Heart right ventricle (tissue), 16 donors: ENCODE data around the gene ADCY2. TPM values are rescaled to one million over a fixed set of nuclear protein-coding genes. Genes with fewer than 3 reads are reported as not detected.
A peak's percentile ranks its signal among the peaks of the same experiment; 100 is the strongest.

Experiments used
- ATAC-seq, 8 donors: fragments of 200-7000 bp; cut with Tn5 transposase; one replicate each; pipeline ENCODE4 v1.9.1; 2020; ENCODE audit warnings: mild to moderate bottlenecking in 8 of 8, moderate library complexity in 8 of 8, moderate number of reproducible peaks in 1 of 8
- DNase-seq, 2 donors: peaks; one replicate each; pipeline ENCODE4 v3.0.0-alpha.2; 2020
- H3K27ac ChIP-seq, 10 donors: fragments of 200-600 bp; sonication (generic) in 2 of 10; one replicate each; pipeline versions ENCODE4 v1.5.0 to v1.8.0; 2020 to 2022; ENCODE audit warnings: mild to moderate bottlenecking in 3 of 10
- H3K27me3 ChIP-seq, 7 donors: fragments of 200-600 bp; one replicate each; pipeline ENCODE4 v1.8.0; 2021 to 2022; ENCODE audit warnings: mild to moderate bottlenecking in 2 of 7
- H3K36me3 ChIP-seq, 9 donors: fragments of 200-600 bp; sonication (generic) in 1 of 9; one replicate each; pipeline versions ENCODE4 v1.5.0 to v1.8.0; 2020 to 2022; ENCODE audit warnings: mild to moderate bottlenecking in 2 of 9
- H3K4me1 ChIP-seq, 9 donors: fragments of 200-600 bp; sonication (generic) in 1 of 9; one replicate each; pipeline versions ENCODE4 v1.5.0 to v1.8.0; 2020 to 2022; ENCODE audit warnings: mild to moderate bottlenecking in 4 of 9
- H3K4me3 ChIP-seq, 10 donors: fragments of 200-600 bp; sonication (generic) in 2 of 10; one replicate each; pipeline versions ENCODE4 v1.5.0 to v1.8.0; 2020 to 2022; ENCODE audit warnings: mild to moderate bottlenecking in 7 of 10, moderate library complexity in 2 of 10
- H3K9me3 ChIP-seq, 11 donors: fragments of 200-600 bp in 10 of 11; sonication (generic) in 2 of 11; one replicate each; pipeline versions ENCODE4 v1.5.0 to v1.8.0; 2013 to 2022; ENCODE audit warnings: mild to moderate bottlenecking in 2 of 11, control low read depth in 1 of 11, moderate library complexity in 1 of 11
- CTCF ChIP-seq, 9 donors: fragments of 200-600 bp; sonication (generic) in 2 of 9; IDR thresholded peaks; one replicate each; pipeline versions ENCODE4 v1.5.0 to v1.8.0; 2021 to 2022; ENCODE audit warnings: antibody characterized with exemption in 9 of 9, mild to moderate bottlenecking in 5 of 9, moderate library complexity in 1 of 9
- WGBS, 2 donors: extraction: QIAGEN DNeasy Blood & Tissue Kit; methylation state at CpG; one replicate each; pipeline ENCODE4 v1.1.7; 2013; ENCODE audit warnings: inconsistent platforms in 1 of 2; 5-methylcytosine and 5-hydroxymethylcytosine counted together
- intact Hi-C, 10 donors: fragments of 100-400 bp; cut with DNase I; formaldehyde crosslinking; loops; one replicate each; pipeline versions ENCODE4 v1.11.1 to v1.14.2; 2022
- polyA plus RNA-seq, 2 donors: library from polyadenylated mRNA; stranded (reverse); fragments of 200-250 nt; gene quantifications; one replicate each; pipeline ENCODE4 v1.2.3, GENCODE V29; 2013
- total RNA-seq, 10 donors: library from RNA; stranded (reverse); fragmentation: NEBNext Ultra II Directional in 3 of 10; extraction: Animal tissue kit (Norgen Biotek cat#: 25700) in 3 of 10; gene quantifications; one replicate each; pipeline versions ENCODE4 v1.2.1 to v1.2.4, GENCODE V29; 2021 to 2023
- donor health status: Arrhythmogenic right ventricular cardiomyopathy.
- donor health status: ischemic (EF 13 %, LVEDD 7.1; RV severe dilation, severe dysfunction).
- donor health status: healthy with polysubstance abuse.
- donor health status: DM: no; HTN: yes; CAD: no.
- donor health status: DM: no; HTN: no; CAD: no.
- donor health status: ischemic (EF 25% LVEDD 6.9; RV normal size, moderate dysfunction).
- donor health status: ischemic (EF 25% LVEDD 5.7; RV mildly dilated, moderate dysfunction).
- donor health status: healthy.
- donor health status: DM: yes; HTN: yes; CAD: no.
- donor health status: Ischemic cardiomyopathy.
- donor health status: ischemic (EF 35%, LVEDD 5.7; RV mildly dilated, moderate dysfunction).
- donor health status: nonischemic (EF 11% LVEDD 7.7; RV severe dilation, severe dysfunction).
- donor health status: DM: yes; HTN: yes; CAD: no.
- donor health status: PGD.
- donor health status: ischemic (EF 29% LVEDD 5.4; RV normal size, mild dysfunction).
- donor health status: nonischemic (EF 23%, LVEDD 6.1; RV moderate dilation, normal function).

The ADCY2 gene
- total and polyA plus RNA-seq, 12 donors, result 0.04 to 0.90 (median 0.17) TPM

GRCh38 chr5:7825630-7826029 is 429.7 kb downstream of the ADCY2 start:
- H3K9me3 ChIP-seq, result no peaks in the 10 kb centered on the region
- peak in 1 of 8 donors; percentile 55 for ATAC-seq
- H3K4me3 ChIP-seq, result no peak overlapping the region
- peaks cover 0 to 40% (median 7%) of the 10 kb centered on the region in 7 donors for H3K27me3 ChIP-seq
- peaks cover 0 to 9% (median 0%) of the 10 kb centered on the region in 9 donors for H3K4me1 ChIP-seq
- intact Hi-C loops, result no loop called here
- no peaks in the 10 kb centered on the region for H3K36me3 ChIP-seq
- DNase-seq, result no peak
- no peak for TF ChIP-seq CTCF (IDR thresholded peaks at IDR 0.05)
- no peak overlapping the region for H3K27ac ChIP-seq
- 81 to 86% methylated on average over 11 of the region's 11 CpGs for WGBS, 2 donors

GRCh38 chr5:7827610-7828009 is 431.7 kb downstream of the ADCY2 start:
- ATAC-seq, result peak in 1 of 8 donors; percentile 22
- no peak for DNase-seq
- H3K9me3 ChIP-seq, result no peaks in the 10 kb centered on the region
- H3K27me3 ChIP-seq, result peaks cover 0 to 26% (median 9%) of the 10 kb centered on the region in 7 donors
- no peak overlapping the region for H3K27ac ChIP-seq
- H3K4me1 ChIP-seq, result peaks cover 0 to 9% (median 0%) of the 10 kb centered on the region in 9 donors
- no peaks in the 10 kb centered on the region for H3K36me3 ChIP-seq
- TF ChIP-seq CTCF (IDR thresholded peaks at IDR 0.05), result peak in 2 of 9 donors; percentile 14 to 29
- H3K4me3 ChIP-seq, result no peak overlapping the region
- WGBS, 2 donors, result 62 to 73% methylated on average over 6 of the region's 6 CpGs
- intact Hi-C loops, result no loop called here

- ATAC-seq (peak; percentile 55 to 97 (median 90)), DNase-seq (peak; percentile 18 to 47)
- H3K27ac ChIP-seq, result no peak overlapping the region
- H3K4me3 ChIP-seq, result no peak overlapping the region
- intact Hi-C loops, result no loop called here
- H3K27me3 ChIP-seq, result peaks cover 0 to 23% (median 9%) of the 10 kb centered on the region in 7 donors
- H3K36me3 ChIP-seq, result no peaks in the 10 kb centered on the region
- TF ChIP-seq CTCF (IDR thresholded peaks at IDR 0.05), result no peak
- H3K4me1 ChIP-seq, result peaks cover 0 to 9% (median 0%) of the 10 kb centered on the region in 9 donors
- H3K9me3 ChIP-seq, result no peaks in the 10 kb centered on the region
- WGBS, 2 donors, result 39 to 51% methylated on average over 10 of the region's 10 CpGs
These were observed 432.3 kb downstream of the ADCY2 start for GRCh38 chr5:7828269-7828668.

- ATAC-seq, result no peak
- intact Hi-C loops, result no loop called here
- H3K27me3 ChIP-seq, result peaks cover 0 to 18% (median 13%) of the 10 kb centered on the region in 7 donors
- H3K36me3 ChIP-seq, result no peaks in the 10 kb centered on the region
- H3K4me1 ChIP-seq, result no peaks in the 10 kb centered on the region
- WGBS, 2 donors, result 84 to 87% methylated on average over 4 of the region's 4 CpGs
- H3K27ac ChIP-seq, result no peak overlapping the region
- DNase-seq, result no peak
- H3K4me3 ChIP-seq, result no peak overlapping the region
- H3K9me3 ChIP-seq, result no peaks in the 10 kb centered on the region
- no peak for TF ChIP-seq CTCF (IDR thresholded peaks at IDR 0.05)
These were observed 439.0 kb downstream of the ADCY2 start for GRCh38 chr5:7834982-7835381.
